HG03139 (cell line): ENCODE results near the gene ITPKC.
"Not testable (repeated sequence)": the region's sequence is repeated elsewhere in the genome, so short reads cannot be mapped to it uniquely, and the experiment has no call there.

Source experiments
- ATAC-seq: cut with Tn5 transposase; IDR thresholded peaks from one replicate; pipeline ENCODE4 v1.9.1; 2021; ENCODE audit not compliant: unreplicated experiment

The ITPKC gene

DNA sequence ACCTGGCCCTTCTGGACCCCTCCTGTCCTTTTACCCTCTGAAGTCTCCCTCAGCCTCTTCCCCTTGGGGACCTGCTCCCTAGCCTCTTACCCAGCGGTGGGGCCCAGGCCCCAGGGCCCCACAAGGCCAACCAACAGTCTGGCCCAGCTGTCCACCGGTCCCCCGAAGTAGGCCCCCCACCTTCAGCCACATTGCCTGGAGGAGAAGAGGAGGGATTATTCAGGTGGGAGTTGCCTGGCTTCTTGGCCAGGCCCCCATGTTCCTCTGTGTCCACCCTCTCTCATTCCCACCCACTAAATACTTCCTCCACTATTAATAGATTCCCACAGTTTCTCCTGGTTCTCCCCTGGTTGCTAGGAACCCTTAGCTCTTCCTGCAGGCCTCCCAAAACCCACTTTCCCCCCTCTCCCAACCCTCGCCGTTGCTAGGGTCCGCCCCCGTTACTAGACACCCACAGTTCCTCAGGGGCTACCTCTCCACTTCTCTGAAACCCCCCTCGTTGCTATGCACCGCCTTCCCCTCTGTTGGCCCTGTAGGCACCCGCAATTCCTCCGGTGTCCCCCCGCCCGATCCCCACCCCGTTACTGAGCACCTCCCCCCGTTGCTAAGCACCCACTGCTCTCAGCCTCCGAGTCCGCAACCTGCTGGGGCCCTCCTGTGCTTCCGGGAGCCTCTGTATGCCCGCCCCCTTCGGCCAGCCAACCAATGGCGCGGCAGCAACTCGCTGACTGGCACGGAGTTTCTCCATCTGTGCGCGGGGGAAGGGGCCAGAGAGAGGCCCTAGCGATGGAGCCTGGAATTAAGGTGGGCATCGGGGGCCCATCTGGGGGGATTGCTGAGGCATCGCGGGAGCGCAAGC, 2.2 kb upstream of the ITPKC start:
- ATAC-seq: peak; percentile 39

DNA sequence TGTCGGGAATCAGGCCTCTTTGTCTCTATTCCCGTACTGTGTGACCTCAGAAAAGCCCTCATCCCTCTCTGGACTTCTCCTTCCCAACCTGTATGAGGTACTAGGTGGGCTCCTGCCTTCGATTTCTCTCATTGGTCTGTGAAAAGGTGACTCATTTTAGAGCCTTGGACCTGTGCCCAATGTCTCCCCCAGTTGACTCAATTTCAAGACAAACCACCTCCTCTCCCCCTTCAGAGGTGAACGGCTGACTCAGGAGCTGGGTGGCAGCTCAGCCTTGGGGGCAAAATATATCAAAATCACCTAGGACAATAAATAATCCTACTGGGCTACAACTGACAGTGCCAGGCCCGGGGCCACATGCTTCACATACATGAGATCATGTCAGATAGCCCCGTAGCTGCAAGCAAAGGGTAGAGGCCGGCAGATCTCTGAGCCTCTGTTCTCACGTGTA, 856 bp upstream of the ITPKC start:
- no peak for ATAC-seq

DNA sequence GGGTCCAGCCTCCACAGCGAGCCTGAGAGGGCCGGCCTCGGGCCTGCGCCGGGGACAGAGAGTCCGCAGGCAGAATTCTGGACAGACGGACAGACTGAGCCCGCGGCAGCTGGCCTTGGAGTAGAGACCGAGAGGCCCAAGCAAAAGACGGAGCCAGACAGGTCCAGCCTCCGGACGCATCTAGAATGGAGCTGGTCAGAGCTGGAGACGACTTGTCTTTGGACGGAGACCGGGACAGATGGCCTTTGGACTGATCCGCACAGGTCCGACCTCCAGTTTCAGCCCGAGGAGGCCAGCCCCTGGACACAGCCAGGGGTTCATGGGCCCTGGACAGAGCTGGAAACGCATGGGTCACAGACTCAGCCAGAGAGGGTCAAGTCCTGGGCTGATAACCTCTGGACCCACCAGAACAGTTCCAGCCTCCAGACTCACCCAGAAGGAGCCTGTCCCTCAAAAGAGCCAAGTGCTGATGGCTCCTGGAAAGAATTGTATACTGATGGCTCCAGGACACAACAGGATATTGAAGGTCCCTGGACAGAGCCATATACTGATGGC, 490 bp downstream of the ITPKC start:
- no peak for ATAC-seq

DNA sequence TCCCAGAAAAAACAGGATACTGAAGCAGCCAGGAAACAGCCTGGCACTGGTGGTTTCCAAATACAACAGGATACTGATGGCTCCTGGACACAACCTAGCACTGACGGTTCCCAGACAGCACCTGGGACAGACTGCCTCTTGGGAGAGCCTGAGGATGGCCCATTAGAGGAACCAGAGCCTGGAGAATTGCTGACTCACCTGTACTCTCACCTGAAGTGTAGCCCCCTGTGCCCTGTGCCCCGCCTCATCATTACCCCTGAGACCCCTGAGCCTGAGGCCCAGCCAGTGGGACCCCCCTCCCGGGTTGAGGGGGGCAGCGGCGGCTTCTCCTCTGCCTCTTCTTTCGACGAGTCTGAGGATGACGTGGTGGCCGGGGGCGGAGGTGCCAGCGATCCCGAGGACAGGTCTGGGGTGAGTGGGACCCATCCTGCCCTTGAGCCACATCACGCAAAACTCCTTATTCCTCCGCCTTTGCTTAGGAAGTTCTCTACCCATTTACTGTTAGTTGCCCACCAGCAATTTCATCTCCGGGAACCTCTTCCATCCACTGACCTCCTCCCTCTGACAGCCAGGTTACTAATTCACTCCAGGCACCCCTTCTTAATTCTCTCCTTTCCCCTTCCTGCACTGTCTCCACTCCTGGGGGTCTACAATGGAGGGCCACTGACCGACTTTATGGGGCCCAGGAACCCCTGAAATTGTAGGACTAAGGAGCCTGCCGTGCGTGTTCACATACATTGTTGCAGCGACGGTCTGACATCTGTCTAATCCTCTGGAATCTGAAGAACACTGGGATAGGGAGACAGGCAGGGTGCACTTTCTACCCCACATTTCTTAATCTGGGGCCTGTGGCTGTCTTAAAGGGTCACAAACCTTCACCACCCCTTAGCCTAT, 1.2 kb downstream of the ITPKC start:
- no peak for ATAC-seq

DNA sequence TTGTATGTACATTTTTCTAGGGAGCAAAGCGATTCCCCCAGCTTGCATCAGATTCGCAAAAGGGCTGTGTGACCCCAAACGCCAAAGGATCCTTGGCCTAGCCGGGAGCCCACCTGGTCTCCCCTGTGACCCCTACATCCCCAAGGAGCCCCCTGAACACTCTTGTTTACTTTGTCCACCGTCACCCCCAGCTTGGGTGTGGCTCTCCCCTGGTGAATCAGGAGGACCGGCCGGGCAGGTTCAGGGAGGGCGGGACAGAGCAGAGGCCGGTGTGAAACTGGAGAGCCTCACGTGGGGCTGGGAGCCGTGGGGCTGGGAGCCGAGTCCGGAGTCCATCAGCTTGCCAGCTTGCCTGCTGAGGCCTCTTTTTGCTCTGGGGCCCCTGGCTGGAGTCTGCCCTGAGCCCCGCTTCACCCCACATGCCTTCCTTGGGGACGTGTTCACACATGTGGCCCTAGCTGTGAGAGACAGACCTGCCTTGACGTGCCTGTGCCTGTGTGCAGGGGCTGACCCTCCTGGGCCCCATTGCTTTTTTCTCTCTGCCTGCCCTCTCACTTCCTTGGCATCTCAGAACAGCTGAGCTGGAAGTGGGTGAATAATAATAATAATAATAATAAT, 2.0 kb downstream of the ITPKC start:
- no peak for ATAC-seq

DNA sequence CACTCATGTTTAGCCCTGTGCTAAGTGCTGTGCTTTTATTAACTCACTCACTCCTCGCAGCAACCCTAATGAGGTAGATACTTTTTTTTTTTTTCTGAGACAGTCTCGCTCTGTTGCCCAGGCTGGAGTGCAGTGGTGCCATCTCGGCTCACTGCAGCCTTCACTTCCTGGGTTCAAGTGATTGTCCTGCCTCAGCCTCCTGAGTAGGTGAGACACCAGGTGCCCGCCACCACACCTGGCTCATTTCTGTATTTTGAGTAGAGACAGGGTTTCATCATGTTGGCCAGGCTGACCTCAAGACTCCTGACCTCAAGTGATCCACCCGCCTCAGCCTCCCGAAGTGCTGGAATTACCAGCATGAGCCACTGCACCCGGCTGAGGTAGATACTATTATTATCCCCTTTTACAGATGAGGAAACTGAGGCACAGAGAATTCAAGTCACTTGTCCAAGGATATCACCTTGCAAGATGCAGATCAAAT, 2.5 kb downstream of the ITPKC start:
- ATAC-seq: no peak

DNA sequence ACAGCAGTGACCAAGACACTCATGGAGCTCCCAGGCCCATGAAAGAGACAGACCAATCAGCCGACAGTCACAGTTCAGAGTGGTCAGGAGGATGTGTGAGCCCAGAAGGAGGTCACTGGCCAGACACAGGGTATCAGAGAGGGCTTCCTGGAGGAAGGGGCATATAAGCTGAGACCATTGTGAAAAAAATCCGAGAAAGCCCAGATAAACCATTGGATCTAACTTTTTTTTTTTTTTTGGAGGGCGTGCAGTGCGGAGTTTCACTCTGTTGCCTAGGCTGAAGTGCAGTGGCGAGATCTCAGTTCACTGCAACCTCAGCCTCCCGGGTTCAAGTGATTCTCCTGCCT, 4.2 kb downstream of the ITPKC start:
- no peak for ATAC-seq

DNA sequence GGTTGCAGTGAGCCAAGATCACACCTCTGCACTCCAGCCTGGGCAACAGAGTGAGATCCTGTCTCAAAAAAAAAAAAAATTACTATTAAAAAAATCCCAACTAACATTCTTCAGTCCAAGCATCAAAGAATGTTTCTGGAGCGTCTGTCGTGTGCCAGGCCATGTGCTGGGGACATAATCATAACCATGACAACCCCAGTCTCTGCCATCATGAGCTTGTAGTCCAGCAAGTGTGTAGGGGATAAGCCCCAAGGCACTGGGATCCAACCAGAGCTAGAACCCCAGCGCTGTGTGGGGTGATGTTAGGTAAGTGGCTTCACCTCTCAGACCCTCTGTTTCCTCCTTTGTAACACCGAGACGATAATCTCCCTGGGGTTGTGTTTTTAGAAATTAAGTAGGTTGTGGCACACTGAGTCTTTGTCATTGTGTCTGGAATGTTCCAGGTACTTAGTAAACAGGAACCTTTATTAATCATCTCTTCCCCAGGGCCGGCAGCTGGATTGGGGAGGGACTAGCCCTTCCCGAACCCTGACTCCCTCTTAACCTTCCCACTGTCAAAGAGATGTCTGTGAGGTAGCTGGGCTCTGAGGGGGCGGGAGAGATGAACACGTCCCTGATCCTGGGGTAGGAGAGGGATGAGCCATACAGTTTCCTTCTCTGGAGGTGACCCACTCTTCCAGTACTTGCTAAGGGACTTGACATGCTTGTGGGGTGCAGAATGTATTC, 5.2 kb downstream of the ITPKC start:
- ATAC-seq: no peak

DNA sequence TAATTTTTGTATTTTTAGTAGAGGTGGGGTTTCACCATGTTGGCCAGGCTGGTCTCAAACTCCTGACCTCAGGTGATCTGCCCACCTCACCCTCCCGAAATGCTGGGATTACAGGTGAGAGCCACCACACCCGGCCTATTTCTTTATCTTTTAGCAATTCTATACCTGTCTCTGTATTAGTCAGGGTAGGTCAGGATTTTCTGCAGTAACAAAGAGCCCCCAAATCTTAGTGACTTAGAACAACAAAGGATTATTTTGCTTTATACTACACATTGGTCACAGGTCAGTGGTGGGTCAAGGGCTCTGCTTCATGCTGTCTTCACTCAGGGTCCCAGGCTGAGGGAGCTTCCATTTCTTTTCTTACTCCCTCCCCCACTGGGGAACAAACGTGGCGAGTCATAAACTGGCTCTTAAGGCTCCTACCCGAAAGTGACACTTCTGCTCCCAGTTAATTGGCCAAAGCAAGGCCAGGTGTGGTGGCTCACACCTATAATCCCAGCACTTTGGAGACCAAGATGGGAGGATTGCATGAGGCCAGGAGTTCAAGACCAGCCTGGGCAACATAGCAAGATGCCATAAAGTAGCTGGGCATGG, 6.8 kb downstream of the ITPKC start:
- ATAC-seq: no peak

DNA sequence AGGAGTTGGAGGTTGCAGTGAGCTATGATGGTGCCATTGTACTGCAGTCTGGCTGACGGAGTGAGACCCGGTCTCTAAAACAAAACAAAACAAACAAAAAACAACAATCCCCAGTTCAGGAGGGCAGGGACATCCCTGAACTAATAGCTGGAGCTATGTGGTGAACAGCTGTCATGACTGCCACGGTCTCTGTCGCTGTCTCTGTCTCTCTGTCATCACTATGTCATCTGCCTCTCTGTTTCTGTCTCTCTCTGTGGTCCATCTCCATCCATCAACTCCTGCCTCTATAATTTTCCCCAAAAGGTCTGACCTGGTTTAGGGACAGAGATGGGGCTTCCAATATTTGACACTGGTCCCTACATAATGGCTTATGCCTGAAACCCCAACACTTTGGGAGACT, 7.4 kb downstream of the ITPKC start:
- no peak for ATAC-seq

DNA sequence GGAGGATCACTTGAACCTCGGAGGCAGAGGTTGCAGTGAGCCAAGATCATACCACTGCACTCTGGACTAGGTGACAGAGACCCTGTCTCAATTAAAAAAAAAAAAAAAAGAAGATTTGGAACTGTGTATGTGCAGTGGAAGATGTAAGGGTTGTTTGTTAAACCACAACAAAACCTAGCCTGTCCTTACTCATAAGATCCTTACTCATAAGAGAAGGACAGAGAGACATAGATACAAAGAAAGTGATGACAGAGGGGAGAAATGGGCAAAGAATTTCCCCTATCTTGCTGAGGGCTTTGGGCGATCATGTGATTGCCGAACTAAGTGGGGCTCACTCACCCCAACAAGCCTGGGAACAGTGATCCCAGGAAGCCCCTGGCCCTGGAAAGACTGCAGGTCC, 7.9 kb downstream of the ITPKC start:
- no peak for ATAC-seq

DNA sequence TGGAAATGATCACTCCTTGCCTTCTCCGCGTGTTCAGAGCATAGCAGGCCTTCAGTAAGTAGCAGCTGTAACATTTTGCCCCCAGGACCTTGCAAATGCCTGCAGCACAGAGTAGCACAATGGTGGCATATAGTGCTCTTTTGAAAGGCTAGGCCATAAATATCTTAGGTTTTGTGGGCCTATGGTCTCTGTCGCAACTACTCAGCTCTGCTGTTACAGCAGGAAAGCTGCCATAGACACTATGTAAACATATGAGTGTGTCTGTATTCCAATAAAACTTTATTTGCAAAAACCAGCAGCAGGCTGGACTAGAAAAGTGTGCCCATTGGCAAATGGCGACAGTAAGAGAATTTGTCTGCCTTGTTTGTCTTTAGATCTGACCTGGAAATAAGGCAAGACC, 9.4 kb downstream of the ITPKC start:
- no peak for ATAC-seq

DNA sequence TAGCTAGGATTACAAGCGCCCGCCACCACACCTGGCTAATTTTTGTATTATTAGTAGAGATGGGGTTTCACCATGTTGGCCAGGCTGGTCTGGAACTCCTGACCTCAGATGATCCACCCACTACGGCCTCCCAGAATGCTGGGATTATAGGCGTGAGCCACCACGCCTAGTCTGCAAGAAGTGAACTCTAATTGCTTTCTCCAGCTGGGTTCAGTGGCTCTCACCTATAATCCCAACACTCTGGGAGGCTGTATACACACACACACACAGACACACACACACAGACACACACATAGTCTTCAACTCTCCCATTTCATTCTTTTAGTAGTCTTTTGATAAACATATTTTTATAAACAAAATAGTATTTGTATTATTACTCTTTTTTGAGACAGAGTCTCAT, 13.2 kb downstream of the ITPKC start:
- not testable (repeated sequence) for ATAC-seq

DNA sequence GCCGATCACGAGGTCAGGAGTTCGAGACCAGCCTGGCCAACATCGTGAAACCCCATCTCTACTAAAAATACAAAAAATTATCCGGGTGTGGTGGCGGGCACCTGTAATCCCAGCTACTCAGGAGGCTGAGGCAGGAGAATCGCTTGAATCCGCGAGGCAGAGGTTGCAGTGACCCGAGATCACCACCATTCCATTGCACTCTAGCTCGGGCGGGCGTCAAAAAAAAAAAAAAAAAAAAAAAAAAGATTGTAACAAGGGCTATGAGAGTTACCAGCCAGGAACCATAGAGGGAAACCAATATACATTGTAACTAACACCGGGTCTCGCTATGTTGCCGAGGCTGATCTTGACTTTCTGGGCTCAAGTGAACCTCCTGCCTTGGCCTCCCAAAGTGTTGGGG, 15.4 kb downstream of the ITPKC start:
- not testable (repeated sequence) for ATAC-seq

DNA sequence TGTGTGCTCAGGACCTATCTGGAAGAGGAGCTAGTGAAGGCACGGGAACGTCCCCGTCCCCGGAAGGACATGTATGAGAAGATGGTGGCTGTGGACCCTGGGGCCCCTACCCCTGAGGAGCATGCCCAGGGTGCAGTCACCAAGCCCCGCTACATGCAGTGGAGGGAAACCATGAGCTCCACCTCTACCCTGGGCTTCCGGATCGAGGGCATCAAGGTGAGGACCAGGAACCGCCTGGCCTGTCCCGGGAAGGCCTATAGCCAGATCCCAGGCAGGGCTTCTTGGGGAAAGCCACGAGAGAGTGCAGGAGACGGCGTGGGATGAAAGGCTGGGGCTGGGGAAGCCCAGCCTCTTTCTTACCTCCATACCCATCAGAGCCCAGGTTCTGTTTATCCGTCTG, 16.2 kb downstream of the ITPKC start:
- no peak for ATAC-seq

DNA sequence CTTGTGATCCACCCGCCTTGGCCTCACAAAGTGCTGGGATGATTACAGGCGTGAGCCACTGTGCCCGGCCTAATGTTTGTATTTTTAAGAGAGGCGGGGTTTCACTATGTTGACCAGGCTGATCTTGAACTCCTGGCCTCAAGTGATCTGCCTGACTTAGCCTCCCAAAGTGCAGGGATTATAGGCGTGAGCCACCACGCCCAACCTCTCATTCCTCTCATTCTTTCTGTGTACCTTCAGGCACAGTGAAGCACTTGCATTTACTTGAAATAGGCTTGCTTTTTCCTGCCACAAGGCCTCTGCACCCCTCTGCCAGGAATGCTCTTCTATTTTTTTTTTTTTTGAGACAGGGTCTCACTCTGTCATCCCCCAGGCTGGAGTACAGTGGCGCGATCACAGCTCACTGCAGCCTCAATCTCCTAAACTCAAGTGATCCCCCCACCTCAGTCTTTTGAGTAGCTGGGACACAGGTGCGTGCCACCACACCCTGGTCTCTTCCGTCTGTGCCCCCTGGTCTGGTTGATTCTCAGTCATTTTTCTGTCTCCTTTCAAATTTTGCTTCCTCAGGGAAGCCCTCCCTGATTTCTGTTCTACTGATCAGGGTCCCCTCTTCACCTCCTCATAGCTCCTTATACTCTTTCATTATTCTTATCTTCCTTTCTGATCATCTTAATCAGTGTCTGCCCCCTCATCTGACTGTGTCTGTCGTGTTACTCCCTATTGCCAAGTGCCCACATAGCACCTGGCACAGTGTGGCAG, 18.3 kb downstream of the ITPKC start:
- ATAC-seq: no peak

DNA sequence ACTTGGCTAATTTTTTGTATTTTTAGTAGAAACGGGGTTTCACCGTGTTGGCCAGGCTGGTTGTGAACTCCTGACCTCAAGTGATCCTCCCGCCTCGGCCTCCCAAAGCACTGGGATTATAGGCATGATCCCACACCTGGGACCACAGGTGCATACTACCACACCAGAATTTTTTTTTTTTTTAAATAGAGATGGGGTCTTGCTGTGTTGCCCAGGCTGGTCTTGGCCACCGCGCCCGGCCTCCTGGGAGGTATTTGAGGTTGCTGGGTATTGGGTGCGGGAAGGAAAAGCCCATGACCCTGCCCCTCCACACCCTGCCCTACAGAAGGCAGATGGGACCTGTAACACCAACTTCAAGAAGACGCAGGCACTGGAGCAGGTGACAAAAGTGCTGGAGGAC, 19.7 kb downstream of the ITPKC start:
- no peak for ATAC-seq

DNA sequence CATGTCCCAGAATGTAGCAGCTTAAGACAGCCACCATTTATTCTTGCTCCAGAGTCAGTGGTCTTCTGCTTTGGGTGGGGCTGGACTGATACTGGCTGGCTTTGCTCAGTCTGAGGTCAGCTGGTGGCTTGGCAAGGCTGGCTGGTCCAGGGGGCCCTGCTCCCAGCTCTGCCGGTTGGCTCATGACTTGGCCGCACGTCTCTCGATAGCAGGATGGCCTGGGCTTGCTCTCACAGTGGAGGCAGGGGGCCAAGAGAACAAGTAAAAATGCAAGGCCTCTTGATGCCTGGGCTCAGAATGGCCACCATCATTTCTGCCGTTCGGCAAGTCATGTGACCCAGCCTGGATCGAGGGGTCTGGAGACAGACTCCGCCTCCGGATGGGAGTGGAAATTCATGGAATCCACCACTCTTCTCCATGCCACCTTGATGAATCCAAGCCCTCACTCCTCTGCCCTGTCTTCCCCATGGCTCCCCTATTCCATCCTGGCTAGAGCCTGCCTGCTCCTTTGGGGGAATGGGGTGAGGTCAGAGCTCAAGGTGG, 20.3 kb downstream of the ITPKC start:
- ATAC-seq: no peak
